Fibroblast of pulmonary artery (primary cell): Measurements from ENCODE around the gene PCDHA6.
"Not testable (repeated sequence)": the region's sequence is repeated elsewhere in the genome, so short reads cannot be mapped to it uniquely, and the experiment has no call there.

ENCODE experiments used
- DNase-seq: peaks from one replicate; pipeline ENCODE4 v3.0.0-alpha.2; 2010; ENCODE audit warnings: low read depth
- H3K4me3 ChIP-seq: replicated peaks from 2 replicates; pipeline ENCODE4 v1.5.1; 2011; ENCODE audit warnings: low read depth, mild to moderate bottlenecking, control low read depth, low read length, moderate library complexity
- CTCF ChIP-seq: IDR thresholded peaks from 2 replicates; pipeline ENCODE4 v1.5.1; 2011; ENCODE audit warnings: mild to moderate bottlenecking, control low read depth, low read length, inconsistent platforms; ENCODE audit errors: missing control alignments

The PCDHA6 gene

GRCh38 chr5:140802781-140803271 is 24.9 kb upstream of the PCDHA6 start:
- DNase-seq = no peak
- no peak for TF ChIP-seq CTCF
- no peak overlapping the region for H3K4me3 ChIP-seq

- H3K4me3 ChIP-seq = peak within 1 kb of the TSS; percentile 28
- peak; percentile 6 for DNase-seq
- TF ChIP-seq CTCF = peak; percentile 15
These were observed 20.7 kb upstream of the PCDHA6 start, which contains the start of gene PCDHA4 for GRCh38 chr5:140806834-140807775. PCDHA4 (plus strand) TSS chr5:140807068.

- not testable (repeated sequence) for DNase-seq, H3K4me3 ChIP-seq
These were observed 19.4 kb upstream of the PCDHA6 start for GRCh38 chr5:140808241-140808888.

GRCh38 chr5:140808889-140809291 is 18.9 kb upstream of the PCDHA6 start:
- no peak for DNase-seq
- TF ChIP-seq CTCF = no peak
- no peak overlapping the region for H3K4me3 ChIP-seq

- H3K4me3 ChIP-seq = no peak within 1 kb of the TSS
- peak; percentile 18 for DNase-seq
- peak; percentile 42 for TF ChIP-seq CTCF
These were observed 6.1 kb upstream of the PCDHA6 start, which contains the start of gene PCDHA5 for GRCh38 chr5:140821375-140822280. PCDHA5 (plus strand) TSS chr5:140821613.

- no peak for TF ChIP-seq CTCF
- no peak overlapping the region for H3K4me3 ChIP-seq
- no peak for DNase-seq
These were observed 5.5 kb upstream of the PCDHA6 start for GRCh38 chr5:140822281-140822629.

GRCh38 chr5:140822969-140823368 is 4.8 kb upstream of the PCDHA6 start:
- DNase-seq, H3K4me3 ChIP-seq: not testable (repeated sequence)
